HG03280 (cell line): ENCODE measurements around the gene EXD3.

Experiments used
- ATAC-seq: cut with Tn5 transposase; IDR thresholded peaks from one replicate; pipeline ENCODE4 v1.9.1; 2021; ENCODE audit warnings: mild to moderate bottlenecking, moderate library complexity; ENCODE audit not compliant: unreplicated experiment

EXD3 gene

DNA sequence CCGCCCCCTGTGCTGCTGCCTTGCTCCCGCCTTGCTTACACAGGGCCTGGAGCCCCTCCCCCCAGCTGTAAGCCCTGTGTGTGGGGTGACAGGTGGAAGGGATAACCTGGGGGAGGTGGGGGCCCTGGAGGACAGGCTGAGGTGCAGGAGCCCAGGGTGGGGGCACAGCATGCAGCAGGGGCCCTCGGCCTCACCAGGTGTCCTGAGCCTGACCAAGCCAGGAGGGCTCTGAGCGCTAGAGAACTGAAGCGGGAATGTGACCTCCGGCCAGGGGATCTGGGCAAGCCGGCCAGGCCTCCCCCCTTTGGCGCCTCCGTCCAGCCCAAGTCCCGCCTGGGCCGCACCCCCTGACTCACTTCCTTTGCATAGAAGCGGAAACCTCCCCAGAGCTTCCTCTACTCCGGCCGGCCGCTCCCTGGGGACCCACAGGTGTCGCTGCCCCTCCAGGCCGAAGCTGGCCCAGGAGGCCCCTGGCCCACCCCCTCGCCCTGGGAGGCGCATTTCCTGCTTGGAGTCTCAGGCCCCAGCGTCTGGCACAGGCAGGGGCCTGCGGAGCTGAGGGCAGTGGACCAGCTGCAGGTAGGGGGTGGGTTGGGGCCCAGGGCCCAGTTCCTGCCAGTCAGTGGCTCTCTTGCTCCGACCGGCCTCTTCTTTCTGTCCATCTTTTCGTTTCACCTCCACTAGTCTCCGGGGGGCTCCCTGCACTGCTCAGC lies 145.5 kb downstream of the EXD3 start, which contains the start of gene TOR4A:
TOR4A (plus strand) TSS at position 398 of the 713 bp plus-strand sequence. CDS start 964 bp downstream, outside the sequence.
- ATAC-seq: peak; percentile 65

GRCh38 chr9:137276473-137277328 lies 146.3 kb downstream of the EXD3 start:
- no peak for ATAC-seq

DNA sequence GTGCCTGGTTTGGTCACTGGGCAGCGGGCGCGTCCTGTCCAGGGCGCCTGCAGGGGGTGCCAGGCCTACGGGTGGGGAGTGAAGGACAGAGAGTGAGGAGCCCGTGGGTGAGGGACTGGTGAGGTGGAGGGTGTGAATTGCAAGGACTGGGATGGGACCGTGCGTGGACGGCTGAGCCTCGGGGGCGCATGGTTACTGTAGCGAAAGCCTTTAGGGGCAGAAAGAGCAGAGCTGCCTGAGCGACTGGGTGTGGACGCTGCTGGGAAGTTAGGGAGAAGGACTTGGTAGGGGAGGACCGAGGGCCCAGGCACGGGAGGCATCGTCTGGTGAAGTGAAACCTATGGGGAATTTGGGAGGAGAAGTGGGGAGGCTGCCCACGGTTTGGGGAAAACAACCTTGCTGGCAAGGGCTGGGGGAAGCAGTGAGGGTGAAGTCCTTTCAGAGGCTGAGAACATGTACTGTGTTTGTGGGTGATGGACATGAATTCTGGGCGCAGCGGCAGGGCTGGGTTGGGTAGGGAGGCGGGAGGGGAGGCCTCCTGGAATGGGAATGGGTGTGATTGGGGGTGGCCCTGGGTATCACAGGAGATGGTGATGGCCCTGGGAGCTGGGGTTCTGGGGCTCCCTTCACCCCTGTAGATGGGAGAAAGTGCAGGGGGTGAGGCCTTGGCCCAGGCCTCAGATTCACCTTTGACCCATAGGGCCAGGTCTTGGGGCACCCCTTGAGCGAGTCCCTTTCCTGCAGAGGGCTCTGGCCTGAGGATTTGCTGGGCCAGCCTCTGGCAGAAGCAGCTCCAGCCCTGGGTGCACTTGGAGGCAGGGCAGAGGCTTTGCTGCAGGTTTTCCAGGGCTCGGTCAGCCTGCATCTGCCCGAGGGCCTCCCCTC lies 147.1 kb downstream of the EXD3 start:
- no peak for ATAC-seq

GRCh38 chr9:137275203-137275587 lies 147.8 kb downstream of the EXD3 start:
- no peak for ATAC-seq

GRCh38 chr9:137273611-137274320 lies 149.2 kb downstream of the EXD3 start:
- ATAC-seq: no peak

DNA sequence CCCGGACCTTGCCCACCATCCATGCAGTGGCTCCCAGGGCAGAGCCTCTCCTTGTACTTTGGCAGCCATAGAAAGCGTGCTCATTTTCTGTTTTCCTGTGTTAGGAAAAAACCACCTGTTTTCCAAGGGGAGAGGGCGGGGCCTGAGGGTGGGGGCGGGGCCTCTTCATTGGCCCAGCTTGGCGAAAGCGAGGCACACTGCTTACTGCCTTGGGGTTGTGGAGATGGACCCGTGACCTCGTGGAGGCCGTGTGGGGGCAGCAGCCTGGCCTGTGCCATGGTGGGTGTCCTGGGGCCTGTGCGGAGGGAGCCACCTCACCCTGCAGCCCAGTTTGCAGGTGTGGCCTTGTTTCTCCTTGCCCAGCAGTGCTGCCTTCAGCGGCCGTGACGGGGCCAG lies 149.9 kb downstream of the EXD3 start:
- ATAC-seq: no peak

- ATAC-seq: no peak
These were observed 150.5 kb downstream of the EXD3 start for GRCh38 chr9:137272241-137273094.

- no peak for ATAC-seq
These were observed 151.3 kb downstream of the EXD3 start for GRCh38 chr9:137271696-137272076.

DNA sequence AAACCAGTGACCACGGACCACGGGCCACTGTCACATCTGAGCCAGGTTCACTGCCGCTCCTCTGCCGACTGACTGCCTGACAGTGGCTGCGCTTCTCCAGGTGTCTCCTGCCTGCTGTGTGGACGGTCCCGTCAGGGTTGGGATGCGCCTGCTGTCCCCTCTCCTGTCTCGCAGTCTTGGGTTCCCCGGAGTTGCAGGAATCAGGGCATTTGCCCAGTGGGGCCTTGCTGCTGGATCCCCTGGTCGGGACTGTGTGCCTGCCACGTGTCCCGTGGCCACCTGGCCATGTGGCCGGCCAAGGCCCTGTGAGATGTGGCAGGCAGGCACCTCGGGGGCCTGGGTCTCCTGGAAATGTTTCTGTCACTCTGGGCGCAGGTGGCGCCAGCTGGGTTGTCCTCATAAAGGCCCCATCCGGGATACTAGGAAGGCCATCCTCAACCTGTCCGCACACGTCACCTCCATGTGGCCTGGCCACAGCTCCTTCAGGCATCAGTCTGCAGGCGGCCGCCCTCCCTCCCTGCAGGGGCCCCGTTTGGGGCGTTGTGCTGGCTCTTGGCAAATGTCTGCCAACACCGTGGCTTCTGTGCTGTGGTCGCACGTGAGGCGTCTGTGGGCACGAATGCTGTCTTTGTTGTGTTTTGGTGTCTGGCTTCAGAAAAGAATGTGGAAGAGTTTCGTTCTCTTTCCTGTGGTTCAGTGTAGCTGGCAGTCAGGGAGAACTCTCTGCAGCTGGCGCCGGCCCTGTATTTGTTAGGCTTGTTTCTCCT lies 151.8 kb downstream of the EXD3 start:
- no peak for ATAC-seq

DNA sequence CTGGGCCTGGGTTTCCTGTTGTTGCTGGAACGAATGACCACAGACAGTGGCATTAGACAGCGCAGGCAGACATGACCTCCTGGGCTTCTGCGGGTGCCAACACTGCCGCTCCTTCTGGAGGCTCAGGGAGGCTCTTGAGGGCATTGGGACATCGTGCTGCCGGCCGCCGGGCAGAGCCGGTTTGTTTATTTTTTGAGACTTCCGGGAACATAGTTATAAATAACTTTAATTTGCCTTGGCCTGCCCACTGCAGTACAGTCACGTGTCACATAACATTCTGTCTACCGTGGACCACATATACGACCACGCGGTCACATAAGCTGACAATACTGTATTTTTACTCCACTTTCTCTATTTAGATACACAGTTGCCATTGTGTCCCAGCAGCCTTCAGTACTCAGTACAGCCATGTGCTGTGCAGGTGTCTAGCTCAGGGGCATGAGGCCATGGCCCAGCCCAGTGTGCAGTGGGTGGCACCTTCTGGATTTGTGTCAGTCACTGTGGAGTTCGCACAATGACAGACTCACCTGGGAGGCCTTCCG lies 153.7 kb downstream of the EXD3 start:
- ATAC-seq: no peak

GRCh38 chr9:137268538-137269201 lies 154.3 kb downstream of the EXD3 start:
- ATAC-seq: no peak

- no peak for ATAC-seq
These were observed 155.0 kb downstream of the EXD3 start for GRCh38 chr9:137267933-137268355.

- ATAC-seq: no peak
These were observed 156.1 kb downstream of the EXD3 start for GRCh38 chr9:137266585-137267453.

- no peak for ATAC-seq
These were observed 156.8 kb downstream of the EXD3 start for GRCh38 chr9:137266162-137266527.

DNA sequence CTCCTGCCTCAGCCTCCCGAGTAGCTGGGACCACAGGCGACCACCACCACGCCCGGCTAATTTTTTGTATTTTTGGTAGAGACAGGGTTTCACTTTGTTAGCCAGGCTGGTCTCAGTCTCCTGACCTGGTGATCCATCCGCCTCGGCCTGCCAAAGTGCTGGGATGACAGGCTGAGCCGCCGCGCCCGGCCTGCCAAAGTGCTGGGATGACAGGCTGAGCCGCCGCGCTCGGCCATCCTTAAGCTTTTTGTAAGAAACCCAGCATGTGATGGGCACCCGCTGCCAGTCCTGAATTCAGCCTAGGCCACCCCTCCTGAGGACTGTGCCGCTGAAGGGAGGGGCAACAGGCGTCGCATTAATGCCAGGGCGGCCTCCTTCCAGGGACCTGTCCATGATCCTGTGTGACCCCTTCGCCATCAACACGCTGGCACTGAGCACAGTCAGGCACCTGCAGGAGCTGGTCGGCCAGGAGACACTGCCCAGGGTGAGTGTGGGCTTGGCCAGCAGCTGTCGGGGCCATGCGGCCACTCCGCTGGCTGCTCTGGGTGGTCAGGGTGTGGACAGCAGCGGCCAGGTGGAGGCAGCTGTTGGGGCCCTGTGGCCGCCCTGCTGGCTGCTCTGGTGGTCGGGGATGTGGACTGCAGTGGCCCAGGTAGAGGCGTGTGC lies 157.3 kb downstream of the EXD3 start:
- no peak for ATAC-seq

GRCh38 chr9:137264067-137264466 lies 158.9 kb downstream of the EXD3 start:
- no peak for ATAC-seq

DNA sequence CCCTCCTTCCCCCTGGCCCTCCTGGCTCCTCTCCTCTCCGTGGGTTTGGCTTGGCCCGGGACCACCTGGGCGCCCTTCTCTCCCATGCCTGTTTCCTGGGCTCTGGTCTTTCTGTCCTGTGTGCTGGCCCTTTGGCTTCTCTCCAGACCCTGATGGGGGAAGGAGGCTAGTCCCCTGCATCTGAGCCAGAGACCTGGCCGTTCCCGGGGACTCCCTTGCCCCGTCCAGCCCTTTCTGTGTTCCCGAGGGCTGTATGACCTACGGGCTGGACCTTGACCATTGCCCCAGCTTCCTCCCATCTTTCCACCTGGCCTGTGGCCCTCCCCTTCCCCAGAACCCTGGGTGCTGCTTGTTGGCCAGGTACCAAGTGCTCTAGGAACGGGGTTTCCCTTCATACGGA lies 159.5 kb downstream of the EXD3 start:
- no peak for ATAC-seq
